ENCODE data around the gene RNF182.
"Not testable (repeated sequence)": the region's sequence is repeated elsewhere in the genome, so short reads cannot be mapped to it uniquely, and the experiment has no call there.

The RNF182 gene

GRCh38 chr6:13972602-13973001 is 47.9 kb downstream of the RNF182 start:
- DNase-seq, result not testable (repeated sequence)

- not testable (repeated sequence) for DNase-seq
Observed at GRCh38 chr6:13973422-13973821, 48.7 kb downstream of the RNF182 start.

- DNase-seq, result no peak
Observed at GRCh38 chr6:13978102-13978640, 53.4 kb downstream of the RNF182 start.

- DNase-seq, result no peak
Observed at GRCh38 chr6:13978787-13979186, 54.0 kb downstream of the RNF182 start.

GRCh38 chr6:13979284-13980171 is 54.8 kb downstream of the RNF182 start:
- no peak for DNase-seq

- no peak for DNase-seq
Observed at GRCh38 chr6:13980534-13980933, 55.8 kb downstream of the RNF182 start.

- DNase-seq, result no peak
Observed at GRCh38 chr6:13985663-13986325, 61.0 kb downstream of the RNF182 start.

GRCh38 chr6:13986700-13987399 is 62.1 kb downstream of the RNF182 start:
- no peak for DNase-seq

- DNase-seq, result no peak
Observed at GRCh38 chr6:13987400-13987865, 62.7 kb downstream of the RNF182 start.

GRCh38 chr6:13988049-13988738 is 63.4 kb downstream of the RNF182 start:
- DNase-seq, result no peak

- DNase-seq, result no peak
Observed at GRCh38 chr6:13988908-13989307, 64.2 kb downstream of the RNF182 start.

GRCh38 chr6:13989496-13990144 is 64.9 kb downstream of the RNF182 start:
- DNase-seq, result no peak

GRCh38 chr6:13990796-13991195 is 66.0 kb downstream of the RNF182 start:
- no peak for DNase-seq

GRCh38 chr6:13991393-13991792 is 66.6 kb downstream of the RNF182 start:
- DNase-seq, result no peak

- DNase-seq, result no peak
Observed at GRCh38 chr6:13992417-13993055, 67.8 kb downstream of the RNF182 start.

GRCh38 chr6:13993416-13993815 is 68.7 kb downstream of the RNF182 start:
- DNase-seq, result no peak

- DNase-seq, result no peak
Observed at GRCh38 chr6:13998356-13998755, 73.6 kb downstream of the RNF182 start.

- DNase-seq, result no peak
Observed at GRCh38 chr6:14000901-14001300, 76.1 kb downstream of the RNF182 start.

GRCh38 chr6:14001329-14002012 is 76.7 kb downstream of the RNF182 start:
- DNase-seq, result no peak

- DNase-seq, result no peak
Observed at GRCh38 chr6:14002176-14002947, 77.6 kb downstream of the RNF182 start.

All from NCI-H1105 treated with DMSO at 0.1 percent for 48 hours (cell line).